GM18909 (cell line): ENCODE data around the gene KRTAP10-1.
"Not testable (repeated sequence)": the region's sequence is repeated elsewhere in the genome, so short reads cannot be mapped to it uniquely, and the experiment has no call there.

Experiments used
- ATAC-seq: cut with Tn5 transposase; IDR thresholded peaks from one replicate; pipeline ENCODE4 v1.9.1; 2021; ENCODE audit warnings: mild to moderate bottlenecking; ENCODE audit not compliant: unreplicated experiment, poor library complexity

KRTAP10-1 gene

DNA sequence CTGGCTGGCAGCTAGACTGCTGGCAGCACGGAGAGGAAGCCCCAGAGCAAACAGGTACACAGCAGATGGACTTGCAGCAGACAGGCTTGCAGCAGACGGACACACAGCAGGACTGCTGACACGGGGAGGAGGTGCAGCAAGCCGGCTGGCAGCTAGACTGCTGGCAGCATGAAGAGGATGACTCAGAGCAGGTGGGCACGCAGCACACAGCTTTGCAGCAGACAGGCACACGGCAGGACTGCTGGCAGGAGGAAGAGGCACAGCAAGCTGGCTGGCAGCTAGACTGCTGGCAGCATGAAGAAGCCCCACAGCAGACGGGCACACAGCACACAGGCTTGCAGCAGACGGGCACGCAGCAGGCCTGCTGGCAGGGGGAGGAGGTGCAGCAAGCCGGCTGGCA is 10.8 kb upstream of the KRTAP10-1 start:
- no peak for ATAC-seq

DNA sequence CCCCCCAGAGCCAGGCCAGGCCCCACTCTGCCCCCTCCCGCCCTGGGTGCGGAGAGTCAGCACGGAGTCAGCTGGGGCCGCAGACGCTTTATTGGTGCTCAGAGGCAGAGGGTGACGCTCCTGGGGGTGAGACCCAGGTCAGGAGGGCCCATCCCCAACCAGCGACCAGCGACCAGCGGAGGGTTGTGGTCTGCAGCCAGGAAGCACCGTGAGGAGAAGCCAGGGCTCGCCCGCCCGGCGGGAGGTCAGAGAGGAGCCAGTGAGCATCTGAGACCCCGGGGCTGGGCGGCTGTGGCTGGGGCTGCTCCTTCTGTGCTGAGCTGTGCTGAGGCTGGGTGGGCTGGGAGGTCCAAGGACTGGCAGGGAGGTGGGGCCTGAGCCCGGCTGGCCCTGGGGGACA is 10.3 kb upstream of the KRTAP10-1 start:
- ATAC-seq, result not testable (repeated sequence)

DNA sequence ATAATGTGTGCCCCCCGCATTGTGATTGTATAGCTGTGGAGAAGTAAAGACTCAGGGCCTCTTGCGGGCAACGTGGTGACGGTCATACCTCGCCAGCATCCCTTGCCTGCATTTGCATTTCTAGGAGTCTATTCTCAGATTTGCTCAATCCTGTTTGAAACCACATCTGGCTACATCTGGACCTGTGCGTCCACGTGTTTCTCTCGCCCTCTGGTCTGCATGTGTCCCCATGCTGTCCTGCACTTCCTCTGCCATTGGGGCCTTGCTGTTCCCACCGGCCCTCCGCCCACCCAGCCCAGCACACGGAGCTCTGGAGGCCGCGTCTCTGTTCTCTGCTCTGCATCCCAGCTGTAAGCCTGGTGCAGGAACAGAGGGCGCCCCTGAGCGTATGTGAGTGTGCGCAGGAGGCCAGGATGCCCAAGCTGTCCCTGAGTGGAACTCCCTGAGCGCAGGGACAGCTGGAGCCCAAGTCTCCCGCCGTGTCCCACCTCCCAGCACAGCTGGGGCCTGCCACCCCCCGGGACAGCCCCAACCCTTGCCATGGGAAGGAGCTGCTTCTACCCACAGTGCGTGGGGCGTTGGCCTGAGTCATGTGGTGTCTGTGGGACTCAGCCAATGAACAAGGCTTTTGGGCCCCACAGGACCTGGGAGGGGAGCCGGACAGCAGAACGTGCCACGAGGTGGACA is 9.7 kb upstream of the KRTAP10-1 start:
- ATAC-seq, result no peak

DNA sequence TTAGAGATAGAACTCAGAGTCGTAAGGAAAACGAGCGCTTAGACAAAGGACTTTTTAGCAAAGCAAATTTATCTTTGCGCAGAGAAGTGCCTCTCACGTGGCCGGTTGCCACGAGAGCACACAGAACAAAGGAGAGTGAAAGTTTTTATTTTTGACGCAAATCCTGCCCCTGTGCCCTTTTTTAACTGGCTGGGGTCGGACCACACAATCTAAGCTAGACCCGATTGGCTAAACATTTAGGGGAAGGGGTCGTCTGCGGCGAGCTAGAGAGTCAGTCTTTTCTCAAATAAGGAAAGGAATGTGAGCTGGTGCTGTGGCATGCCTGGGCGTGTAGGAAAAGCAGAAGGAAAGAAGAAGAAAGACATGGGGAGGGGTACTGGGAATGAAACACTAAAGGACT is 8.9 kb upstream of the KRTAP10-1 start:
- ATAC-seq, result no peak

DNA sequence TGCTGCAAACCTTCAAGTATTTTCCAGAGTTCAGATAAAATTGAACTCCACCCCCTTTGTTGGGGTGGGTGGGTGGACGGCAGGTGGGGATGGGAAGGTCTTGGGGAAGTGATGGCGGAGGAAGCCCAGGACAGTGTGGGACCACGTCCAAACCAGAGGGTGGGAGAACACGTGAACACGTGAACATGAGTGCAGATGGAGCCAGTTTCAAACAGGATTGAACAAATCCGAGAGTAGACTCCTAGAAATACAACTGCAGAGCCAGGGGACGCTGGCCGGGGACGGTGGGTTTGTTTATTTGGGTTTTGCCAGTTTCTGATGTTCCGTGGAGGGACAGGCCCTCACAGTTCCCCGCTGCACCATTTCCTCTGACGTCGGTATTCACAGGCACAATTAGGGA is 8.4 kb upstream of the KRTAP10-1 start:
- no peak for ATAC-seq

DNA sequence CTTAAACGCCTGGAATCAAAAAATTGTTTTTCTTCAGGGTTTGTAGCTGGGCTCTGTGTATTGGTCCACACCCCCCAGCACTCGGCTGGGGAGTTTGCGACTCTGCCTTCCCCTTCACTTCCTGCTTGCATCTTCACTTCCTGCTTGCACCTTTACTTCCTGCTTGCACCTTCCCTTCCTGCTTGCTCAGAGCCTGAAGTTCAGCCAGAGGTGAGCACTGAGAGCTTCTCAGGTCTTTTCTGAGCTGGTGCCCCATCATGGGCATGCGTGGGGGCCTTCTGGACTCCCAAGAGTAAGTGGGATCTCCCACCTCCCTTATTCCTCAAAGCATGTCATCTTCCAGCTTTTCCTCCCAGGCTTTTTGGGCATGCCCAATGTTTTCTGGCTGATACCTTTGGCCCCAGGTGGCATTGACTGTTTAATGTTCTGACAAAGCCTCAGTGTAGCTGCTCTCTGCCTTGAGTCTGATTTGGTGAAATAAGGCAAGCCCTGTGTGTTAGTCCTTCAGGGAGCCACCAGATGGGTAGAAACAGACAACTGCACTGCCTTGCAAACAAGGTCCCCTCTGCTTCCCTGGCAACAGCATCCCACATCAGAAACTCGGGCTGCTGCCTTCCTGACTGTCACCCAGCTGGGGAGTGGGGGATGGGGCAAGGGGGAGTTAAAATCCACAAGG is 7.8 kb upstream of the KRTAP10-1 start:
- ATAC-seq, result no peak

DNA sequence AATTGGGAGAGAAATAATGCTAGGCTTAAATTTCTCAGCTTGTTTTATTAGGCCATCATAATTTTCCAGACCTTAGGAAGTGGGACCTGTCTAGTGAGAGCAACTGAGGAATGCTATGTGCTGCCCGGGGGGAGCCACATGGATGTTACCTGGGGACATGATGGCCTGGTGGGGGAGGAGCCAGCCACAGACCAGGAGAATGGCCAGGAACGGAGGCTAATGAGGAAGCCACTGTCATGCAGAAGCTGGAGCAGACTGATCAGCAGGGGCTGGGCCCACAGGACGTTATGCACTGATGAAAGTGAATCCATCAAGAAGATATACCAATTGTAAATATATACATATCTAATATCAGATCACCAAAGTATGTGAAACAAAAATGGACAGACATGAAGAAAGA is 4.6 kb upstream of the KRTAP10-1 start:
- no peak for ATAC-seq

DNA sequence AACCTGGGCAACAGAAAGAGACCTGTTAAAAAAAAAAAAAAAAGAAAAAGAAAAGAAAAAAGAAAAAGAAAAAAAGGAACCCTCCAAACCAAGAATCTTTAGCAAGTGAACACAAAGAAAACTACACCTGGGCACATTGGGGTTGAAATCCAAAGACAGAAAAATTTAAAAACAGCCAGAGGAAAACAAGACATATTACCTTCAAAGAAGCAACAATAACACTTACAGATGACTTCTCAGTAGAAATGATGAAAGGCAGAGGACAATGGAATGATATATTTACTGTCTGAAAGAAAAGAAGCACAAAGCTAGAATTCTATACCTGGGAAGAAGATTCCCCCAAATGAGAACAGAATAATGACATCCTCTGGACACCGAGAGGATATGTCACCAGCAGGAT is 2.7 kb upstream of the KRTAP10-1 start:
- no peak for ATAC-seq

DNA sequence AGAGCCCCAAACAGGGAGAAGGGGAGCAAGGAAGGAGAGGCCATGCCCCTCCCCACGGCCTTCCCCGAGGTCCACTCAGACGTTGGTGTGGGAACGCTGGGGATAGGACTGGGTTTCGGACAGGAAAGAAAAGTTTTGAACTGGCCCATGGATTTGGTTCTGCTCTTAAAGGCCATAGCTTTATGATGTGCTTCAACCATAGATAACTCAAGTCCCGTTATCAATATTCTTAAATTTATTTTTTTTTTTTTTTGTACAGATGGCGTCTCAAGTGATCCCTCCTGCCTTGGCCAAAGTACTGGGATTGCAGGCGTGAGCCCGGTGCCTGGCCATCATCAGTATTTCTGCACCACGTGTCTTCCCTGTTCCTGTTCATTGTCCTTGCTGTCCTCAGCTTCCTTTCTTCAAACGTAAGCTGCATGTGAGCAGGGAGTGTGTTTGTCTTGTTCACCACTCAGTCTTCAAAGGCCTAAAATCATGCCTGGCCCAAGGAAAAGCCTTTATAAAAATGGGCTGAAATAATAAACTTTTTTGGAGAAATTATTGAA is 820 bp upstream of the KRTAP10-1 start:
- no peak for ATAC-seq

DNA sequence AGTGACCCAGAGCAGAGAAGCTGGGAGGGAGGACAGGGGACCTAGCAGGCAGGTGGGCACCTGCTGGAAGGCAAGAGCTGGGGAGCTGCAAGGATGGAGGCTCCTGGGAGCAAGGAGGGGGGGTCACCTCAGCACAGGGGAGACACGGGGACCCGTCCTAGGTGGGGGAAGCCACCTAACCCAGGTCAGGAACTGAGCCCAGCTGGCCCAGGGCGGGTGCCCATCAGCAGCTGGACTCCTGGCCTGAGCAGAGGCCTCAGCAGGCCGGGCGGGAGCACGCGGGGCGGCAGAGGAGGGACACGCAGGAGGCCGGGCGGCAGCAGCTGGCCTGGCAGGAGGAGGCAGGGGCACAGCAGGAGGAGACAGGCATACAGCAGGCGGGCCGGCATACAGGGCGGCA is 949 bp downstream of the KRTAP10-1 start:
- no peak for ATAC-seq

DNA sequence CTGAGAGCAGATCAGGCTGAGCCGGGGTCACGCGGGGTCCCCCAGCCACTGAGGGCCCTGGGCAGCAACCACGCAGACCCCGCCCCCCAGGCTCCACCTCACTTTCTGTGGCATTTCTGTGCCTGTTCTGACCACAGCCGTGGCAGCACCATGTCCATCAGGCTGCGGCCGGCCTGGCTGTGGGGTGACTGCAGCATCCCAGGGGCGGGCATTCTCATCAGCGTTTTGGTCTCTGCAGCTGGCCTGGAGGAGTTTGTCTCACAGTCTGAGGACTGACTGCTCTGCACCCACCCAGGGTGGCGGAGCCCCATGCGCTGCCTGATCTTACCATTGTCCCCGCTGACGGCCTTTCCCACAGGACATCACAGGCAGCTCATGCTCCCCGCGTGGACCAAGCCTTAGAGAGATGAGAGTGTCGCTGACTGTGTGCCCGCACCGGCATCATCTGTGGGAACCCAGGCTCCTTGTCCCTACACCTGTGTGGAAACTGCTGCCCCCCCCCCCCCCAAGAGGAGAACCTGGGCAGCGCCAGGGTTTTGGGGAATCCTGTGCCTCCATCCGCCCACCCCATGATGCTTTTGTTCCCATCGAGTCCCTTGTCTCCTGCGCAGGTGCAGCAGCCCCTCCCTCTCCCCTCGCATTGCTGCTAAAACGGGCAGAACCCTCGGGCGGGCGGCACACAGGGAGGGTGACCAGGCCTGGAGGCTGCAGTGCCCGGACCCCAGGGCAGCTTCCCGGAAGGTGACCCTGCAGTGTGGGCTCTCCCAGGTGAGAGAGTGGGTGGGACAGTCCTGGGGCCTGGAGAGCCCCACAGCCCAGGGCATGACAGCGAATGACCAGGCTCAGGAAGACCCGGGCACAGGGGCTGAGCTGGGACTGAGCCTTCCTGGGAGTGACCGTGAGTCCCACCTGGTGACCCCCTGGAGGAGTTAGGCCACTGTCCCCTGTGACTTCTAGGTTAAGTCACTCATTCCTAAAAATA is 1.8 kb downstream of the KRTAP10-1 start:
- ATAC-seq, result no peak

DNA sequence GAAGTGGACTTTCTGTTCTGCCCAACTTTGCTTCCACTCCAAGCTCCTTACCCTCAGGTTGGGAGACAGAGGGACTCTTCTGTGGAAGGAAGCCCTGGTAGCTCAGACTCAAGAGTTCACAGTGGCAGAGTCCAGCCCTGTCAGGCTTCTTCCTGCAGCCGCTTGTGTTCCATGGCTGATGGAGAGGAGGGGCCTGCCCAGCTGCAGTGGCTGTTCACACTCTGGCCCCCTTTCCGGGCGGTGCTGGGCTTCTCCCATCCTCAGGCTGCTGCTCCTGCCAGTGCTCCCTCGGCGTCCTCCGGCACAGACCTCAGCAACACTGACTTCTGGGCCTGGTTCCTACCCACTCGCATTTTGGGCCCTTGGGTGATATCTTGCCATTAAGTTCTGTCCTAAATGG is 4.0 kb downstream of the KRTAP10-1 start:
- ATAC-seq, result no peak

DNA sequence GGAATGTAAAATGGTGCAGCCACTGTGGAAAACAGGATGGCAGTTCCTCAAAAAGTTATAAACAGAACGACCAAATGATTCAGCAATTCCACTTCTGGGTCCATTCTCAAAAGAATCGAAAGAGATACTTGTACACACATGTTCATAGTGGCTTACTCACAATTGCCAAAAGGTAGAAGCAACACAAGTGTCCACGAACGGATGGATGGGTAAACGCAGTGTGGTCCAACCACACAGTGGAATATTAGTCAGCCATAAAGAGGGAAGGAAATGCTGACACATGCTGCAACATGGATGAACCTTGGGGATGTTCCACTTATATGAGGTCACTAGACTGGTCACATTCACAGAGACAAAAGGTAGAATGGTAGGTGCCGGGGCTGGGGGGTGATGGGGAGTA is 5.3 kb downstream of the KRTAP10-1 start:
- no peak for ATAC-seq

DNA sequence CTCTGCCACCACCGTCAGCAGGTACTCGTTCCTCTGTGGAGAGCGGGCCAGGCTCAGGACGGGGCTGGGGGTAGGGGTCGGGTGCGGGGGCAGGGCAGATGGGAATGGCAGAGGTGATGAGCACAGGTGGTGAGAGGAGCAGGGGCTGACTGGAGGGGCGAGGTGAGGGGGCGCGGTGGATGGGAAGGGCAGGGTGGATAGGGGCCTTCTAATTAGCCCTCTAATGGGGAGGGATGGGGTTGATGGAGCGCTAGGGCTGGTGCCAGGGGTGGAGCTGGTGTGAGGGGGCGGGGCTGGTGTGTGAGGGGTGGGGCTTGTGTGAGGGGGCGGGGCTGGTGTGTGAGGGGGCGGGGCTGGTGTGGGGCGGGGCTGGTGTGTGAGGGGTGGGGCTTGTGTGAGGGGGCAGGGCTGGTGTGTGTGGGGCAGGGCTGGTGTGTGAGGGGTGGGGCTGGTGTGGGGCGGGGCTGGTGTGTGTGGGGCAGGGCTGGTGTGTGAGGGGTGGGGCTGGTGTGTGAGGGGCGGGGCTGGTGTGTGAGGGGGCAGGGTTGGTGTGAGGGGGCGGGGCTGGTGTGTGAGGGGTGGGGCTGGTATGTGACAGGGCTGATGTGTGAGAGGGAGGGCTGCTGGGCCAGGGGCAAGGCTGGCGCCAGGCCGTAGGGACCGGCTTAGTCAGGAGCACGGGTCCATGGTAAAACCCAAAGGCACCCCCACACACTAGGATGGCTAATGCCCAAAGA is 5.9 kb downstream of the KRTAP10-1 start:
- no peak for ATAC-seq

DNA sequence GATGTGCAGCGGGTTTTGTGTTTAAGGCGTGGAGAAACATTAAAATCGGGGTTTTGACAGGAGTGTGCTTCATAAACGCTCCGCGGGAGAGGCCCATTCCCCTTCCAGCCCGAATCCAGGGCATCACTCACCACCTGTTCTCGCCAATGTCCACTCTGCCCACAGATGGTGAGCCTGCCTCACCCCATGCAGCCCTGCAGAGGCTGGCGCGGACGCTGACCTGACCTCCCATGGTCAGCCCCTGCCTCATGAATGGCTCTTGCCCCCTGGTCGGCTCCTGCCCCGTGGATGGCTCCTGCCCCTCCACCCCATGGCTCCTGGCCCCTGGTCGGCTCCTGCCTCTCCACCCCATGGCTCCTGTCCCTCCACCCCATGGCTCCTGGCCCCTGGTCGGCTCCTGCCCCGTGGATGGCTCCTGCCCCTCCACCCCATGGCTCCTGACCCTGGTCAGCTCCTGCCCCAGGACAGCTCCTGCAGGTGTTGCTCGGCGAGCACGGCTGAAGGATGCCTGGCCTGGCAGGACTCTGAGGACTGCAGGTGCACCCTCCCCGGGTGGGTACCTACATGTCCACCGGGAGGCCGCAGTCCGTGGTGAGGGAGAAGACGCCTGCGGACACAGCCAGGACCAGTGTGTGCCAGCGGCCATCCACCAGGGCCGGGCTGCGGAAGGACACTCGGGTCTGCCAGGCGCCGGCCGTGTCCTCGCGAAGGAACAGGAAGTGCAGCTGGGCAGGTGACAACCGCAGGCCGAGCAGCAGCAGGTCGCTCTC is 6.7 kb downstream of the KRTAP10-1 start:
- no peak for ATAC-seq

DNA sequence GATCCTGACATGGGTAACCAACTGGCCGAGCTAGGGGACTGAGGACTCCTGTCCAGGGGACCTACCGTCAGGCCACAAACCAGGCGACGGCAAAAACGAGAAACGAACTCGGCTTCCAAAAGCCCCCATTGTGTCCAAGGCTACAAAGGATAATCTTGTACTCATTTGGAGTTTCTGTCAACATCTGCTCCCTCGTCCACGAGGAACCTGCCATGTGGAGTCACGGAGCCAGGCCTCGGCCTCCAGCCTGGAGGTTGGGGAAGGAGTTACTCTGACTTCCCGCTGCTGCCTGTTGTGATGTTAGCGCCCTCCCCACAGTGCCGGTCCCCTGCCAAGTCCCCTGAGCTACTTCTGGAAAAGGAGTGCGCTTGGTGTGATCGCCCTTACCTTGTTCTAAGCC is 7.3 kb downstream of the KRTAP10-1 start:
- no peak for ATAC-seq

DNA sequence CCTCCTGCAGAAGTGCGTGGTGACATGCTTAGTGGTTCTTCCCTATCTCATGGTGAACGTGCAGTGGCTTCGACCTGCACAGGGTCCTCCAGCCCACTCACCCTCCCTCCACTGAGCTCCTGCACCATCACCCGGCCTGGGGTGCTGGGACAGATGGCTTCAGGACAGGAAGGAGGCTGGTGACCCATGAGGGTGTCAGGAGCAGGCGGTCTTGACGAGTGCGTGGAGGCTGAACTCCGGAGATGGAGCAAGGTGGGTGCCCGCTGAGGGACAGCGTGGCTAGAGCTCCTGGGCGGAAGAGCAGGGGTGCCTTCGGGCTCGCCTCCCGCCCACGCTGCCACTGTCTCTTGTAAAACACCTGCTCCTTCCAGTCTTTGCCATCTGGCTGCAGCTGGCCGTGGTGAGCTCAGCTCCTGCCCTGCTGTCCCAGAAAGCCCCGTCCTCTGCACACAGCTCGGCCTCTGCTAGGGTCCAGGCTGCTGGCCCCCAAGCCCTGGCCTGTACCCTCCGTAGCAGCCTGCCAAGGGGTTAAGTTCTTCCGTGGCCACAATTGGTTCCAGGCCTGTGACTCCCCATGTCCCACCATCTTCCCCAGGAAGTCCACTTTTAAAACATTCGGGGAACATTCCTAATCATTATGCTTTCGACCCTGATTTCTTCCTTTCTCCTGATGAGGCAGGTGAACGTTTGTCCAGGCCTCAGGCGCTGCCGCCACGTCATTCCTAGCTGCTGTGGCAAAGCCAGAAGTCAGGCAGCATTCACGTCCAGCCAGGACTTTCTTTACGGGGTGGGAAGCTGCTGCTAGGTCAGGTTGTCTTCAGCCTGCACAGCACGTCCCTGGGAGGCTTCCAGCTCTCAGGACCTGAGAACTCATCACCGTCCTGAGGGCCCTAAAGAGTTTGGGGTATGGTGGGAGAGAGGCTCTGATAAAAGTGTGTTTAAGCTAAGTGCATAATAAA is 8.1 kb downstream of the KRTAP10-1 start:
- no peak for ATAC-seq

DNA sequence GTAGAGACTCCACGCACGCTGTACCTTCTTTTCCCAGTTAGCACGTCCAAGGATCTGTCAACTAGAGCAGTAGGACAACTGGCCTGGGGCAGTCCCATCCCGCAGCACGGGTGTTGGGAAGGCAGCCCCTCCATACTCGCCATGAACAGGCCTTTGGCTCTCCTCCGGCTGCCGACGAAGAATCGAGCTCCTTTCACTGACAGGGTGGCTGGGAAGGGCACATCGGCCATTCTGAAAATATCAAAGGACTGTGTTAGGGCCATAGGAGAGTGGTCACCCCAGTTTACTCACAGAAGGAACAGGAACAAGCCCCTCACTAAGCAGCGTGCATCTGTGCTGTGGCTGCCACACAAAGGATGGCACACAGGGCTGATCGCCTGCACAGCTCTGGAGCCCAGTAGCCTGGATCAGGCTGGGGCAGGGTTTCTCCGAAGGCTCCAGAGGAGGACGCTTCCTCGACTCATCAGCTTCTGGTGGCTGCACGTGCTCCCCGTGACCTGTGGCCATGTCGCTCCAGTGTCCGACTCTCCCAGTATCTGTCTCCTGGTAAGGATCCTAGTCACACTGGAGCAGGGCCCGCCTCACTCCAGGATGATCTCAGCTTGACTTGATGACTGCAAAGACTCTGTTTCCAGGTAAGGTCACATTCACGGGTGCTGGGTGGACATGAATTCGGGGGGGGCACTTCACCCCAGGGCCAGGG is 8.9 kb downstream of the KRTAP10-1 start:
- ATAC-seq, result no peak
